C4-2B (cell line): Measurements from ENCODE around the gene KCTD16.

ENCODE experiments used
- ZFX ChIP-seq: fragments of 450-650 bp; IDR thresholded peaks from 2 replicates; pipeline ENCODE4 v1.6.1; 2017
- TF ChIP-seq, protein P1 (sequence below): fragments of 450-650 bp; conservative IDR thresholded peaks from 2 replicates; pipeline ENCODE4 v1.5.1; 2017; ENCODE audit warnings: mild to moderate bottlenecking

DNA sequence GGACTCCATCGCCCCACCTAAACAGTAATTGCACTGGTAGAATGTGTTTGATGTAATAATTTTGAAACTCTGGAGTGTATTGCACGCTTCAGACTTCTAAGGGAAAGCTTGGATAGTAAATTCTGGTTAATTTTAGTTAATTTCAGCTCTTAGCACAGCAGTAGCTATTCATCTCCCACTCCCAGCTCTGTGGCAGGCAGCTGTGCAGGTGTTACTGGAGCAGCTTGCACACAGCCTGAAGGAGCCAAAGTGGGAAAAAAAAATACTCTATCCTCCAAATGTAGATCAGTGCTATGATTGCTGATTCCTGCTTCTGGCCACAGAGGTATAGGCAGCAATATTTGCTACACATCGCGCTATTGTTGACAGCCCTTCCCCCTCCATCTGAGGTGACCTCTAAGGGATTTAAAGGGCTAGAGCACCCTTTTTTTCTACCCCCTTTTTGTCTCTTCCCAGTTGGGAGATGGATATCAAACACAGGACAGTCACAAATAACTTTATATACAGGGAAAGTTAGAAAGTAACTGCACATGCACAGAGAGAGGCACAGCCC, 97.4 kb downstream of the KCTD16 start:
- TF ChIP-seq ZFX, result no peak
- TF ChIP-seq, protein P1, sequence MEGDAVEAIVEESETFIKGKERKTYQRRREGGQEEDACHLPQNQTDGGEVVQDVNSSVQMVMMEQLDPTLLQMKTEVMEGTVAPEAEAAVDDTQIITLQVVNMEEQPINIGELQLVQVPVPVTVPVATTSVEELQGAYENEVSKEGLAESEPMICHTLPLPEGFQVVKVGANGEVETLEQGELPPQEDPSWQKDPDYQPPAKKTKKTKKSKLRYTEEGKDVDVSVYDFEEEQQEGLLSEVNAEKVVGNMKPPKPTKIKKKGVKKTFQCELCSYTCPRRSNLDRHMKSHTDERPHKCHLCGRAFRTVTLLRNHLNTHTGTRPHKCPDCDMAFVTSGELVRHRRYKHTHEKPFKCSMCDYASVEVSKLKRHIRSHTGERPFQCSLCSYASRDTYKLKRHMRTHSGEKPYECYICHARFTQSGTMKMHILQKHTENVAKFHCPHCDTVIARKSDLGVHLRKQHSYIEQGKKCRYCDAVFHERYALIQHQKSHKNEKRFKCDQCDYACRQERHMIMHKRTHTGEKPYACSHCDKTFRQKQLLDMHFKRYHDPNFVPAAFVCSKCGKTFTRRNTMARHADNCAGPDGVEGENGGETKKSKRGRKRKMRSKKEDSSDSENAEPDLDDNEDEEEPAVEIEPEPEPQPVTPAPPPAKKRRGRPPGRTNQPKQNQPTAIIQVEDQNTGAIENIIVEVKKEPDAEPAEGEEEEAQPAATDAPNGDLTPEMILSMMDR, result no peak
